Measurements from ENCODE around the gene ACTR1B. TPM values are rescaled to one million over a fixed set of nuclear protein-coding genes. Genes with fewer than 3 reads are reported as not detected.
A peak's percentile ranks its signal among the peaks of the same experiment; 100 is the strongest.

Gene ACTR1B
- total RNA-seq, 1 experiment from 2014 or later: 33.8 TPM

DNA sequence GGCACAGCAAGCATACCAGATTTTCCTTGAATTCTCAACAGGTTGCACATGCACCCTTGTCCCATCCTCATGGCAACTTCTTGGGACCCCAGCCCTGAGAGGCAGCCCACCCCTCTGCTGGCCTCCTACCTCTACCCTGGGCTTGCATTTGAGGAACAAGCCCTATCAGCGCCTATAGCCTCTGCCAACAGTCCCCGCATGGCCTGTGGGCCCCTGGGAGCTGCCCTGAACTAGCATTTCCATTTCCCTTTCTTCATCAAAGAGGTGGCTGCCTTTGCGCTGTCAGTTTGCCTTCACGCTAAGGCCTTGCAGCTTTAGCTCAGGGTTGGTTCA, 44.2 kb upstream of the ACTR1B start:
- TF ChIP-seq, protein P1, sequence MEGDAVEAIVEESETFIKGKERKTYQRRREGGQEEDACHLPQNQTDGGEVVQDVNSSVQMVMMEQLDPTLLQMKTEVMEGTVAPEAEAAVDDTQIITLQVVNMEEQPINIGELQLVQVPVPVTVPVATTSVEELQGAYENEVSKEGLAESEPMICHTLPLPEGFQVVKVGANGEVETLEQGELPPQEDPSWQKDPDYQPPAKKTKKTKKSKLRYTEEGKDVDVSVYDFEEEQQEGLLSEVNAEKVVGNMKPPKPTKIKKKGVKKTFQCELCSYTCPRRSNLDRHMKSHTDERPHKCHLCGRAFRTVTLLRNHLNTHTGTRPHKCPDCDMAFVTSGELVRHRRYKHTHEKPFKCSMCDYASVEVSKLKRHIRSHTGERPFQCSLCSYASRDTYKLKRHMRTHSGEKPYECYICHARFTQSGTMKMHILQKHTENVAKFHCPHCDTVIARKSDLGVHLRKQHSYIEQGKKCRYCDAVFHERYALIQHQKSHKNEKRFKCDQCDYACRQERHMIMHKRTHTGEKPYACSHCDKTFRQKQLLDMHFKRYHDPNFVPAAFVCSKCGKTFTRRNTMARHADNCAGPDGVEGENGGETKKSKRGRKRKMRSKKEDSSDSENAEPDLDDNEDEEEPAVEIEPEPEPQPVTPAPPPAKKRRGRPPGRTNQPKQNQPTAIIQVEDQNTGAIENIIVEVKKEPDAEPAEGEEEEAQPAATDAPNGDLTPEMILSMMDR (conservative IDR thresholded peaks at IDR 0.05): no peak
- Histone ChIP-seq H3K4me2 (ENCODE audit: insufficient read depth, insufficient read length, low read length) (no peak overlapping the region), H3K79me2 (ENCODE audit: insufficient read depth, low read length) (no peaks in the 10 kb centered on the region), H3K23me2 (ENCODE audit: insufficient read length, low read depth, low read length, poor library complexity, severe bottlenecking) (no peaks in the 10 kb centered on the region), H3K56ac (ENCODE audit: insufficient read length, low read depth, low read length) (no peak overlapping the region), H3K79me1 (ENCODE audit: insufficient read depth, low read depth, low read length, poor library complexity, severe bottlenecking) (no peaks in the 10 kb centered on the region), H3K4me1 (ENCODE audit: insufficient read depth, low read length) (no peaks in the 10 kb centered on the region), H2BK20ac (ENCODE audit: low read depth, low read length, poor library complexity, severe bottlenecking) (no peak overlapping the region), H4K8ac (replicated peaks; ENCODE audit: insufficient read length, low read depth, low read length) (no peak overlapping the region), H2AK5ac (ENCODE audit: insufficient read length, low read length) (no peak overlapping the region), H2AFZ (ENCODE audit: low read length) (no peak overlapping the region), H3T11ph (ENCODE audit: low read length) (no peak overlapping the region), H3K18ac (ENCODE audit: insufficient read length, low read depth, low read length) (no peak overlapping the region), H4K20me1 (ENCODE audit: control insufficient read depth, insufficient read depth, insufficient read length) (no peaks in the 10 kb centered on the region), H2BK120ac (ENCODE audit: low read depth, low read length, poor library complexity, severe bottlenecking) (no peak overlapping the region), H3K9ac (ENCODE audit: extremely low read depth, insufficient read length, low read length) (no peak overlapping the region), H2BK12ac (ENCODE audit: insufficient read length, low read depth, low read length) (no peak overlapping the region), H3K27me3 (ENCODE audit: insufficient read depth, low read length) (no peaks in the 10 kb centered on the region), H3K27ac (ENCODE audit: insufficient read length, low read depth, low read length) (no peak overlapping the region), H3K14ac (ENCODE audit: insufficient read depth, low read length) (no peak overlapping the region), H3K9me3 (ENCODE audit: control insufficient read depth, low read depth, low read length) (no peaks in the 10 kb centered on the region), H4K5ac (ENCODE audit: insufficient read length, low read depth, low read length) (no peak overlapping the region), H3K4ac (ENCODE audit: low read depth, low read length) (no peak overlapping the region), H3K23ac (ENCODE audit: insufficient read length, low read depth, low read length) (no peak overlapping the region), H2BK5ac (ENCODE audit: insufficient read length, low read length) (no peak overlapping the region), H4K91ac (ENCODE audit: insufficient read length, low read depth, low read length) (no peak overlapping the region), H2BK15ac (ENCODE audit: low read depth, low read length) (no peak overlapping the region)
- Mint-ChIP-seq H3K4me1 (peaks cover 2 to 4% of the 10 kb centered on the region in 2 experiments), H3K27me3 (ENCODE audit: low read depth) (peaks cover 2% of the 10 kb centered on the region; the same call in 1 of the 2 replicates), H3K9me3 (peaks cover 0 to 2% of the 10 kb centered on the region in 2 experiments; a peak in 1 of 5 replicates), H3K27ac (no peak overlapping the region), H3K36me3 (ENCODE audit: insufficient read depth in 1 of 3, low read depth in 3 of 3) (peaks cover 0 to 4% (median 0%) of the 10 kb centered on the region in 3 experiments; a peak in 2 of 7 replicates), H3K4me3 (no peak overlapping the region)
- WGBS (ENCODE audit: extremely low coverage, insufficient read length, low lambda C conversion rate): no CpG with 5 or more reads among the region's 4 CpGs
- peak; percentile 25 for DNase-seq
